ENCODE results near the gene PLEKHG1.

GRCh38 chr6:150634176-150634963 is 34.7 kb downstream of the PLEKHG1 start:
- TF ChIP-seq POLR2A (IDR thresholded peaks at IDR 0.05; ENCODE audit: low read length), result no peak
- TF ChIP-seq FOSL2 (IDR thresholded peaks at IDR 0.05), result no peak
- TF ChIP-seq FOSL2 (CRISPR knock-in tag; IDR thresholded peaks at IDR 0.05), result no peak
- no peak for TF ChIP-seq CTCF (IDR thresholded peaks at IDR 0.05)
- TF ChIP-seq RAD21 (conservative IDR thresholded peaks at IDR 0.05 in 1 of 2, IDR thresholded peaks at IDR 0.05 in 1 of 2), result no peak
- no peak for TF ChIP-seq ATOH8 (CRISPR knock-in tag; IDR thresholded peaks at IDR 0.05; ENCODE audit: low read depth)
- TF ChIP-seq MAX (IDR thresholded peaks at IDR 0.05), result no peak
- no peak for TF ChIP-seq KDM5A (IDR thresholded peaks at IDR 0.05)
- no peak for TF ChIP-seq RFX5 (IDR thresholded peaks at IDR 0.05)
- no peak for TF ChIP-seq CBX2 (IDR thresholded peaks at IDR 0.05; ENCODE audit: borderline replicate concordance, low read depth)
- TF ChIP-seq RCOR1 (IDR thresholded peaks at IDR 0.05; ENCODE audit: low read depth, low read length), result no peak
- TF ChIP-seq HOXA7 (CRISPR knock-in tag; IDR thresholded peaks at IDR 0.05), result no peak
- TF ChIP-seq SMC3 (IDR thresholded peaks at IDR 0.05), result no peak
